MV-4-11 (cell line): ENCODE data around the gene FREY1.

Source experiments
- DNase-seq: peaks from one replicate; lab custom pipeline; 2025; lab: John Stamatoyannopoulos, UW

Gene FREY1

GRCh38 chr11:45894555-45895247 is 12.4 kb downstream of the FREY1 start:
- DNase-seq, result no peak

DNA sequence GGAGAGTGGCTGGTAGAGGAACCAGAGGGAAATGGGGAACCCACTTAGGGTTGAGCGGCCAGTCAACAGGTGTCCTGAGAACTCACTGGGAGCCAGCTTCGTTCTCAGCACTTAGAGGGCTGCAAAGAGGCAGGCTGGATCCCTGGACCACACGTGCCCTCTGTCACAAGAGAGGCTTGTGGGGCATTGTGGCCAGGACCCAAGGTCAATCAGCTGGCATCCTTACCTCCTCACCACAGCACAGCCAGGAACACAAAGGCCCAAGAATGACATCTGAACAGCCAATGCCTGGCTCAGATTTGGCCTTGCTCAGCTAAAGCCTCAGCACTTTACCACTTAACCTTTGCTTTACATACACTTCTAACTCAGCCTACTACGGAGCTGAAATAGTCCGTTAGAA is 14.2 kb downstream of the FREY1 start:
- DNase-seq, result no peak

DNA sequence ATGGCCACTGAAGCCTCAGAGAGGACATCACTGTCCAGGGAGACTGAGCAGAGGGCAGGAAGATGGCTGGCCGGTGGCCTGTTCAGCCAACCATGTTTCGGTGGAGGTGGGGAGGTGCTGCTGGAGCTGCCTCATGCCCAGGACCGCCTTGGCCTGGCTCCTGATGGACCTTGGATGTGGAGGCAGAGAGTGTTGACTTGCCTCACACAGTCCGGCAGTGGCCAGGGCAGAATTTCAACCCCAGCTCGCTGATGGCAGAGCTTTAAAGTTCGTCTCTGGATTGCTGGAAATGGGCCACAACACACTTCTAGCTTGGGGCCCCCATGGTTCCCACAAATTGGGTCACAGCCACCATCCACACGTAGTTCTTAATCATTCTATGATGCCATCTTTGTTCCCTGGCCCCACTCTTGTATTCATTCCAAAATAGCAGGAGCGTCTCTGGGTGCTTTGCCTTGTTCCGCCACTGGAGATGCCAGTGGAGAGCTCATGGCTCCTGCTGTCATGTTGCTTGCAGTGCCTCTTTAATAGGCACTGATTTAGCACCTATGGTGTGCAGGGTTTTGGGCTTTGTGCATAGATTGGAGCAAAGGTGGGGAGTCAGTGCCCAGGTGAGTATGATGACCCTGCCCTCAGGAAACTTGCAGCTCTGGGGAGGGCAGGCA is 16.1 kb downstream of the FREY1 start:
- DNase-seq, result no peak

DNA sequence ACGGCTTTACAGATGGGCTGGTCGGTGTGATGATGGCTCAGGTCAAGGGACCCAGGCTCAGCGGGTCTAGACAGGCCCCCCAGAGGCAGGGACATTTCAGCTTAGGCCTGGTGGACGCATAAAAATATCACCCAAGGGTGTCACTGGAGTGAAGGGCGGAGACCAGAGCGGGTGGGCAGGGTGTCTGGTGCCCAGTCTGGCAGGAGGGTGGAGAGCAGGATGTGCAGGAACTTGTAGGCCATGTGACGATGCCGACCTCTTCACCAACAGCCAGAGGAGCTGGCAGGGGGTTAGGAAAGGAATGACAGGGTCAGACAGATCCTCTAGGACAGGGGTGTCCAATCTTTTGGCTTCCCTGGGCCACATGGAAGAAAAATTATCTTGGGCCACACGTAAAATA is 17.1 kb downstream of the FREY1 start:
- DNase-seq, result no peak

GRCh38 chr11:45889555-45889954 is 17.5 kb downstream of the FREY1 start:
- no peak for DNase-seq

DNA sequence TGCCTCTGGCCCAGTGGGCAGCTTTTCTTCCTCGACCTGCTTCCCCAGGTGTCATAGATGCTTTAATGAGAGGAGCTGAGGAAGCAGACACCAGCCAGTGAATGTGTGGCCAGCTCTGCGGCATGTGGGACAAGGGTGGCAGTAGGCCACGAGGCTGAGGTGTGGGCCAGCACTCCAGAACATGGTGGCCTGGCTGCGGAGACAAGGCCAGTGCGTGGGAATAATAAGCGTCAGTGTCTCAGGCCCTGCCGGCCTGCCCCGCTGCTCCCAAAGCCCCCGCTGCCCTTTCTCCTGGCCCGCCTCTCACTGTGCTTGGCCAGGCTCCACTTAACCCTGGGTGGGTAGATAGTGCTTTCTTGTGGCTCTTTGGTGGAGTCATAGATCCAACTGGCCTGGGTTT is 19.5 kb downstream of the FREY1 start:
- no peak for DNase-seq

GRCh38 chr11:45886816-45887520 is 20.1 kb downstream of the FREY1 start:
- no peak for DNase-seq

- no peak for DNase-seq
Measured at GRCh38 chr11:45885921-45886721, 20.9 kb downstream of the FREY1 start.

DNA sequence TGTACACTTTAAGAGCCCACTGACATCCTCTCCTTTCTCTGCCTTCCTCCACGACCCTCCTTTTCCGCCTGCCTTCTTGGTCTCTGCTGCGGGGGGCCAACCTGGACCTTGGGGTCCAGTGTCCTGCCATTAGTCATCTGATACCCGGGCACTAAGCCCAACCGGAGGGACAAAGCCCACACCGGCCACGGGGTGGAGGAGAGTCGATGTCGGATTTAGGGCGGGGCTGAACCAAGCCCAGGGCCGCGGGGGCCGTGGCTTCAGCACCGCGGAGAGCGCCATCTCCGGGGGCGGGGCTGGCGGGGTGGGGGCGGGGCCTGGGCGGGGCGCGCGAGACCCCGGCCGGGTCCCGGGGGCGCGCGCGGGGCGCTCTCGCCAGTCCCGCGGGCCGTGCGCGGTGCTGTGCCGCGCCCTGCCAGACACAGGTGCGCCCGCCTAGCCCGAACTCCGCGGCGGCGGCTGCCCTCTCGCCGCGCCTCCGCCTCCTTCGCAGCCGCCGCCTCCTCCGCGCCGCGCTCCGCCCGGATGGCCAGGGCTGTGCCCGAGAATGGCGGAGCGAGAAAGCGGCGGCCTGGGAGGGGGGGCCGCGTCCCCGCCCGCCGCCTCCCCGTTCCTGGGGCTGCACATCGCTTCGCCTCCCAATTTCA is 21.7 kb downstream of the FREY1 start, which contains the start of gene MAPK8IP1:
TSS of gene MAPK8IP1 (plus strand) at position 378 of the 647 bp plus-strand sequence. CDS start at position 548, 170 bp downstream.
- DNase-seq, result no peak

GRCh38 chr11:45884596-45885185 is 22.4 kb downstream of the FREY1 start:
- DNase-seq, result no peak

DNA sequence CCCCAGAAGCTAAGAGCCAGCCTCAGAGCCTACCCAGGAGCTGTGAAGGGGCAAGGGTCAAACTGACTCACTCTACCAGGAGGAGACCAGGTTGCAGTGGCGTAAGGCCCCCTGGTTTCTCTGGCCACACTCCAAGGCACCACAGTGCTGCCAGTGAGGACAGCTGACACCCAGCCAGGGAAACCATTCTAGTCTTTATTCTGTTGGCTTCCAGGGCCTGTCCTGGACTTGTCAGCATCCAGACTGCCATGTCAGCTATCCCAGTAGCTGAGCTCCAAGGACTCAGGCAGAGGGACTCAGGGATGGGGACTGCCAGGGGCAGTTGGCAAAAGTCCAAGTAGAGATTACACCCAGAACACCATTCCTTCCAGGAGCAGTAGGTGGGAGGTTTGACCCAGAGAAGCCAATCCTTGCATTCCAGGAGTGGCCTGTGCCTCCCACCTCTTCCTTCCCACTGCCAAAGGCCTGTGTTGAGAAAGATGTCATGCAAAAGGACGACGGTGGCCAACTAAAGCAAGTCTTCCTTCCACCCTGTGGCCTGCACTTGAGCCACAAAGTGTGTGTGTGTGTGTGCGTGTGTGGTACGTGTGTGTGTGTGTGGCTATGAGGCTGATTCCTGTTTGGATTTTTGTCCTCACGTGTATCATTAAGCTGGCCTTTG is 25.2 kb downstream of the FREY1 start:
- DNase-seq, result no peak

DNA sequence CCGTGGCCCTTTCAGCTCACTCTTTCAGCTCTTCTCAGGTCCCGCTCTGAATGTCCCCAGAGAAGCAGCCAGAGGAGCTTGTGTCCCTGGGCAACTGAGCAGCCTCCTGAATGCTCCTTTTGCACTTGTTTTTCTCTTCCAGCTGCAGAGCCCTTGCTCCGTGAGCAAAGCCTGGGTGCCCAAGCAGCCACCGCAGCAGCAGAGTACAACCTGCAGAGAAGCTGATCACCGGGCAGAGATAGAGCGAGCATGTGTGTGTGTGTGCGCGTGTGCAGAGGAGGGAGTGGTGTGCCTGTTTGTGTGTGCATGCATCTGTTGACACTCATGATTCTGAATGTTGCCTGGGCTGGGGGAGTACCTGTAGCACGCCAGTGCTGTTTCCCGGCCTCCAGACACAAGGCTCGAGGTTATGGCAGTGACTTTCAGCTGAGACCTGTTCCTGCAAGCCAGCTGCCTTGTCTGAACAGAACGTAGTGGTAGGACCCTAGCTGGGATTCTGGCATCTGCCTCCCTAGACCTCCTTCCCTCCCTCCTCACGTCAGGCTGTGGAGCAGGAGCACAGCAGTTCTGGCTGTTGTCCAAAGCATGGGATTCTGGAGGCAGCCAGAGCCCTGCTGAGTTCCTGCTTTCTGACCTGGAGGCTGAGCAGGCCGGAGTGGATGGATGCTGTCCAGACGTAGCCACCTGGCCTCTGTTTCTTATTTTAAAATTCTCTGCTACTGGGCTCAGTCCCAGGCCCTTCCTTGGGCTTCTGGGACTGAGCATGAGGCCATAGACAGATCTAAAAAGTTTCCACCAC is 26.1 kb downstream of the FREY1 start:
- no peak for DNase-seq

- peak; percentile 79 for DNase-seq
Measured at GRCh38 chr11:45879803-45880686, 27.0 kb downstream of the FREY1 start.

DNA sequence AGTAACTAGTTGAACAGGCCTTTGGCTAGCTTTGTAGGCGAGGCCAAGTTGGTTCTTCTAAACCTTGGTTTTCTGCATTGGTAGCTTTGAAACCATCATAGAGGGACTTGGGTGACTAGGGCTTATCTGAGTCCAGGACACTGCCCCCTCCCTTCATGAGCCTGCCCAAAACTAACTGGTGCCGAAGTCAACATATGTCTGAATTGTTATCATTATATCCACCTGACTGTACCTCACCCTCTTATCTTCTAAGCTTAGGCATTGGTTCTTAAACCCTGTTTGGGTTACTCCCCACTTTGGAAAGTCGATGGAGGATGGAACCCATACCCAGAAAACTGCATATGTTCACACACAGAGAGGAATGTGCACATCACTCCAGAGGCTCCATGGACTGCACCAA is 29.2 kb downstream of the FREY1 start:
- DNase-seq, result no peak

GRCh38 chr11:45877221-45877620 is 29.9 kb downstream of the FREY1 start:
- no peak for DNase-seq

DNA sequence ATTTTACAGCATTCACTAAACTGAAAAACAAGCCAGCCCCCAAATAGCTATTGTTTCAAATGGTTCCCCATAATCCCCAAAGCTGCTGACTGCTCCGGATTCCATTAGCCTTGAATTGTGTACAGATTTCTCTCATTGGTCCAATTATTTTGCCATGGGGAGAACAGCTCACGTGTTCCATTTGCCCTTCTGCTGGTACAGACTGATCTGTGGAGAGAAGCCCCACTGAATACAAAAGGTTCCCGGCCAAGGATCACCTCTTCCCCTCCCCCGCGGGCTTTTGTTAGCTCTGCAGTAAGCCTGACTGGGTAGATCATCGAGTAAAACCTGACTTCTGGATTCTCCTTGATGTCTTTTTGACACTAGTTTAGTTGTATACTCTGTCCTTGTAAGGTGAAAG is 30.7 kb downstream of the FREY1 start:
- DNase-seq, result no peak

DNA sequence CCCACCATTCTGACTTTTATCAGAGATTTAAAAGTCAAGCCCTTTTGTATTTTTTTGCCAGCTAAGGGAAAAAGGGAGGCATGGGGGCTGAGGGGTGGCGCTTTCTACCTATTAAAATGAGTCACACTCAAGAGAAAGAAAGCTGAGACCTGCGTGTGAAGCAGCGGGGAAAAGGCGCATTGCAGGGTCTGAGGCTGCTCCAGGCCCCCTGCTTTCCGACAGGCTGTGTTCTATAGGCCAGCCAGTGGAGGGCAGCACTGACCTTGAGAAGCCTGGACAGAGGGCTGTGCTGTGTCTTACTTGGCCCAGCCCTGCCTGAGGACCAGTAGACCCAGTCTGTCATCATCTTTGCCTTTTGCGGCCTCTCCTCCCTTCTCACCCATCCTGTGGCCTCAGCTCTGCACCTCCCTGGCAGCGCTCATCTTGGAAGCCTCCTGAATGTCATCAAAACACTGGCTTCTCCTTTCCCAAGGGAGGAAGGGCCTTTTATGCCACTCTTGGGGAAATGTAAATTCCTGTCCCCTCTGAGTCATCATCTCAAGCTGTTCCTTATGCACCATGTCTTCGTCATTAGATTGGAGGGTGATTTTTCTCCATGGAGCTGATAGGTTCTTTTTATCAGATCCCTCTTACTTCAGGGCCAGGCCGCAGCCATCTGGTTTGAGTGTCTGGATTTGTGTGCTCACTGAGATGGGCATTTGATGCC is 34.3 kb downstream of the FREY1 start:
- peak; percentile 48 for DNase-seq

- DNase-seq, result no peak
Measured at GRCh38 chr11:45871638-45872037, 35.4 kb downstream of the FREY1 start.
